ENCODE data around the gene GLIS1. TPM values are rescaled to one million over a fixed set of nuclear protein-coding genes. Genes with fewer than 3 reads are reported as not detected.
A peak's percentile ranks its signal among the peaks of the same experiment; 100 is the strongest.

Gene GLIS1
- total and polyA plus RNA-seq, 2 experiments from 2014 or later, result 0.26 to 0.31 TPM

GRCh38 chr1:53686965-53687267 lies 52.0 kb downstream of the GLIS1 start:
- no peaks in the 10 kb centered on the region for H3K79me2 ChIP-seq (replicated peaks; ENCODE audit: insufficient read depth)
- TF ChIP-seq STAT1 (IDR thresholded peaks at IDR 0.05; ENCODE audit: unreplicated experiment), result no peak
- no peaks in the 10 kb centered on the region; the same call in 2 of the 3 replicates for H3K9me3 Mint-ChIP-seq
- no peaks in the 10 kb centered on the region for H3K9me2 ChIP-seq (ENCODE audit: insufficient read depth)
- peaks cover 26% of the 10 kb centered on the region for H3K27me3 Mint-ChIP-seq (ENCODE audit: insufficient read depth, low read depth, poor library complexity)
- H3F3A ChIP-seq (replicated peaks; ENCODE audit: low read depth), result no peaks in the 10 kb centered on the region
- H3K27me3 ChIP-seq (ENCODE audit: insufficient read depth), result no peaks in the 10 kb centered on the region
- DNase-seq (ENCODE audit: low spot score) (no peak), ATAC-seq (no peak)
- no peaks in the 10 kb centered on the region for H3K36me3 ChIP-seq (ENCODE audit: insufficient read depth)
- H3K4me3 Mint-ChIP-seq, result no peak overlapping the region
- H3K4me1 ChIP-seq (ENCODE audit: insufficient read depth), result peaks cover 11% of the 10 kb centered on the region; the same call in 1 of the 2 replicates
- H3K36me3 Mint-ChIP-seq (ENCODE audit: low read depth), result no peaks in the 10 kb centered on the region
- H3K4me1 Mint-ChIP-seq, result peaks cover 33% of the 10 kb centered on the region
- no peak overlapping the region for H3K4me3 ChIP-seq
- no peak overlapping the region for H3K4me2 ChIP-seq
- H3K27ac Mint-ChIP-seq, result no peak overlapping the region
- H4K20me1 ChIP-seq (replicated peaks; ENCODE audit: insufficient read depth), result no peaks in the 10 kb centered on the region
- H3K27ac ChIP-seq (ENCODE audit: low read depth), result no peak overlapping the region
- H2AFZ ChIP-seq, result no peak overlapping the region

- ATAC-seq, result no peak
- no peak overlapping the region; the same call in 2 of the 3 replicates for H3K4me3 Mint-ChIP-seq
- no peaks in the 10 kb centered on the region for H3K27me3 ChIP-seq (ENCODE audit: insufficient read depth)
- peak overlapping the region; percentile 63 for H2AFZ ChIP-seq
- peaks cover 17% of the 10 kb centered on the region; the same call in 1 of the 2 replicates for H3K4me1 ChIP-seq (ENCODE audit: insufficient read depth)
- no peak for TF ChIP-seq STAT1 (IDR thresholded peaks at IDR 0.05; ENCODE audit: unreplicated experiment)
- no peak for TF ChIP-seq REST (IDR thresholded peaks at IDR 0.05; ENCODE audit: unreplicated experiment)
- H3K27ac Mint-ChIP-seq, result no peak overlapping the region; the same call in 1 of the 2 replicates
- no peaks in the 10 kb centered on the region for H3K9me2 ChIP-seq (ENCODE audit: insufficient read depth)
- DNase-seq (ENCODE audit: low spot score), result no peak
- no peaks in the 10 kb centered on the region for H3K79me2 ChIP-seq (replicated peaks; ENCODE audit: insufficient read depth)
- H3K27ac ChIP-seq (ENCODE audit: low read depth), result no peak overlapping the region
- H3K4me1 Mint-ChIP-seq, result peaks cover 38% of the 10 kb centered on the region
- H3F3A ChIP-seq (replicated peaks; ENCODE audit: low read depth), result no peaks in the 10 kb centered on the region
- peaks cover 26% of the 10 kb centered on the region for H3K27me3 Mint-ChIP-seq (ENCODE audit: insufficient read depth, low read depth, poor library complexity)
- no peaks in the 10 kb centered on the region for H4K20me1 ChIP-seq (replicated peaks; ENCODE audit: insufficient read depth)
- H3K9me3 Mint-ChIP-seq, result no peaks in the 10 kb centered on the region; the same call in 2 of the 3 replicates
- H3K4me3 ChIP-seq, result no peak overlapping the region
- no peak overlapping the region for H3K4me2 ChIP-seq
- no peaks in the 10 kb centered on the region for H3K36me3 Mint-ChIP-seq (ENCODE audit: low read depth)
- H3K36me3 ChIP-seq (ENCODE audit: insufficient read depth), result no peaks in the 10 kb centered on the region
Observed at GRCh38 chr1:53686091-53686964, 52.6 kb downstream of the GLIS1 start.

- DNase-seq (ENCODE audit: low spot score) (no peak), ATAC-seq (peak; percentile 6; the same call in 2 of the 3 replicates)
- H2AFZ ChIP-seq, result peak overlapping the region; percentile 63
- no peaks in the 10 kb centered on the region for H3K9me2 ChIP-seq (ENCODE audit: insufficient read depth)
- no peaks in the 10 kb centered on the region for H3F3A ChIP-seq (replicated peaks; ENCODE audit: low read depth)
- no peak overlapping the region for H3K27ac ChIP-seq (ENCODE audit: low read depth)
- no peak overlapping the region for H3K4me3 ChIP-seq
- no peak overlapping the region for H3K4me2 ChIP-seq
- Mint-ChIP-seq H3K4me1 (peaks cover 41% of the 10 kb centered on the region), H3K4me3 (no peak overlapping the region), H3K27ac (no peak overlapping the region), H3K27me3 (ENCODE audit: insufficient read depth, low read depth, poor library complexity) (peaks cover 29% of the 10 kb centered on the region), H3K36me3 (ENCODE audit: low read depth) (no peaks in the 10 kb centered on the region), H3K9me3 (no peaks in the 10 kb centered on the region; the same call in 2 of the 3 replicates)
- H4K20me1 ChIP-seq (replicated peaks; ENCODE audit: insufficient read depth), result no peaks in the 10 kb centered on the region
- peaks cover 17% of the 10 kb centered on the region; the same call in 1 of the 2 replicates for H3K4me1 ChIP-seq (ENCODE audit: insufficient read depth)
- H3K79me2 ChIP-seq (replicated peaks; ENCODE audit: insufficient read depth), result no peaks in the 10 kb centered on the region
- H3K27me3 ChIP-seq (ENCODE audit: insufficient read depth), result no peaks in the 10 kb centered on the region
- H3K36me3 ChIP-seq (ENCODE audit: insufficient read depth), result no peaks in the 10 kb centered on the region
- TF ChIP-seq ZNF331 (CRISPR knock-in tag; IDR thresholded peaks at IDR 0.05; ENCODE audit: low read depth), result no peak
- TF ChIP-seq REST (IDR thresholded peaks at IDR 0.05; ENCODE audit: unreplicated experiment), result no peak
- TF ChIP-seq JUNB (IDR thresholded peaks at IDR 0.05; ENCODE audit: unreplicated experiment), result no peak
- TF ChIP-seq STAT1 (IDR thresholded peaks at IDR 0.05; ENCODE audit: unreplicated experiment), result no peak
- no peak for TF ChIP-seq CTCF (conservative IDR thresholded peaks at IDR 0.05; ENCODE audit: low read depth in 2 of 2)
Observed at GRCh38 chr1:53685272-53686051, 53.5 kb downstream of the GLIS1 start.

Measured in GM23338 (cell line).